Liver (tissue), 9 donors: ENCODE results near the gene ID3. TPM values are rescaled to one million over a fixed set of nuclear protein-coding genes. Genes with fewer than 3 reads are reported as not detected.

Experiments
- DNase-seq: peaks from one replicate; pipeline ENCODE4 v3.0.0-alpha.2; 2017; ENCODE audit warnings: low spot score
- H3K27ac ChIP-seq, 2 donors: one replicate each; pipeline ENCODE4 v1.7.0; 2013; ENCODE audit warnings: inconsistent platforms in 2 of 2, low read length in 2 of 2, control low read depth in 1 of 2, low read depth in 1 of 2, mild to moderate bottlenecking in 1 of 2
- H3K27me3 ChIP-seq, 4 donors: one replicate each; pipeline versions ENCODE4 v1.6.1 to v1.7.0; 2013; ENCODE audit warnings: low read length in 3 of 4, inconsistent platforms in 1 of 4, mild to moderate bottlenecking in 1 of 4, moderate library complexity in 1 of 4; ENCODE audit not compliant: control insufficient read depth in 4 of 4, insufficient read depth in 4 of 4
- H3K36me3 ChIP-seq, 4 donors: one replicate each; pipeline versions ENCODE4 v1.6.1 to v1.7.0; 2013; ENCODE audit warnings: low read length in 3 of 4, mild to moderate bottlenecking in 3 of 4, low read depth in 1 of 4, moderate library complexity in 1 of 4; ENCODE audit not compliant: control insufficient read depth in 4 of 4, insufficient read depth in 3 of 4
- H3K4me1 ChIP-seq, 4 donors: one replicate each; pipeline versions ENCODE4 v1.6.1 to v1.7.0; 2013; ENCODE audit warnings: low read length in 3 of 4, mild to moderate bottlenecking in 3 of 4, moderate library complexity in 1 of 4; ENCODE audit not compliant: control insufficient read depth in 4 of 4, insufficient read depth in 4 of 4
- H3K4me3 ChIP-seq, 3 donors: one replicate each; pipeline versions ENCODE4 v1.6.1 to v1.7.0; 2013; ENCODE audit warnings: low read length in 3 of 3, control low read depth in 1 of 3, low read depth in 1 of 3, mild to moderate bottlenecking in 1 of 3
- H3K9ac ChIP-seq, 2 donors: one replicate each; pipeline ENCODE4 v1.7.0; 2013; ENCODE audit warnings: low read length in 2 of 2, mild to moderate bottlenecking in 2 of 2, moderate library complexity in 2 of 2, control low read depth in 1 of 2, low read depth in 1 of 2
- H3K9me3 ChIP-seq, 4 donors: one replicate each; pipeline versions ENCODE4 v1.6.1 to v1.7.0; 2013; ENCODE audit warnings: low read length in 3 of 4; ENCODE audit not compliant: control insufficient read depth in 4 of 4
- ATF3 ChIP-seq: IDR thresholded peaks from 2 replicates; pipeline ENCODE4 v1.6.1; 2016; ENCODE audit warnings: antibody characterized with exemption
- CTCF ChIP-seq: fragments of 150-350 bp; IDR thresholded peaks from 2 replicates; pipeline ENCODE4 v1.5.1; 2017; ENCODE audit warnings: improper control_type of control experiment, low read depth, low read length; ENCODE audit not compliant: missing input control
- FOXA1 ChIP-seq: IDR thresholded peaks from 2 replicates; pipeline ENCODE4 v1.6.1; 2016; ENCODE audit warnings: antibody characterized with exemption
- FOXA2 ChIP-seq: IDR thresholded peaks from 2 replicates; pipeline ENCODE4 v1.6.1; 2016; ENCODE audit warnings: antibody characterized with exemption
- GABPA ChIP-seq, 2 donors: IDR thresholded peaks in 1 of 2; conservative IDR thresholded peaks in 1 of 2; 2 replicates each; pipeline ENCODE4 v1.6.1; 2016; ENCODE audit warnings: antibody characterized with exemption in 2 of 2, mild to moderate bottlenecking in 1 of 2, moderate library complexity in 1 of 2
- HNF4A ChIP-seq, 2 donors: conservative IDR thresholded peaks; 2 replicates each; pipeline ENCODE4 v1.6.1; 2016; ENCODE audit warnings: antibody characterized with exemption in 2 of 2, mild to moderate bottlenecking in 2 of 2
- JUND ChIP-seq, 2 donors: IDR thresholded peaks; 2 replicates each; pipeline ENCODE4 v1.6.1; 2016; ENCODE audit warnings: antibody characterized with exemption in 2 of 2
- MAX ChIP-seq: IDR thresholded peaks from 2 replicates; pipeline ENCODE4 v1.6.1; 2016; ENCODE audit warnings: antibody characterized with exemption
- NR2F2 ChIP-seq: IDR thresholded peaks from 2 replicates; pipeline ENCODE4 v1.6.1; 2016; ENCODE audit warnings: antibody characterized with exemption
- RAD21 ChIP-seq, 2 donors: IDR thresholded peaks; 2 replicates each; pipeline ENCODE4 v1.6.1; 2016; ENCODE audit warnings: antibody characterized with exemption in 2 of 2, mild to moderate bottlenecking in 2 of 2
- REST ChIP-seq: IDR thresholded peaks from 2 replicates; pipeline ENCODE4 v1.6.1; 2016; ENCODE audit warnings: antibody characterized with exemption, mild to moderate bottlenecking
- RXRA ChIP-seq, 2 donors: IDR thresholded peaks; 2 replicates each; pipeline ENCODE4 v1.6.1; 2017 to 2018; ENCODE audit warnings: antibody characterized with exemption in 2 of 2, mild to moderate bottlenecking in 1 of 2
- SP1 ChIP-seq: IDR thresholded peaks from 2 replicates; pipeline ENCODE4 v1.6.1; 2018; ENCODE audit warnings: antibody characterized with exemption, mild to moderate bottlenecking
- TAF1 ChIP-seq: conservative IDR thresholded peaks from 2 replicates; pipeline ENCODE4 v1.6.1; 2016; ENCODE audit warnings: antibody characterized with exemption, mild to moderate bottlenecking
- YY1 ChIP-seq: IDR thresholded peaks from 2 replicates; pipeline ENCODE4 v1.6.1; 2016; ENCODE audit warnings: antibody characterized with exemption, mild to moderate bottlenecking
- WGBS: extraction: QIAGEN DNeasy Blood & Tissue Kit; methylation state at CpG from one replicate; pipeline ENCODE4 v1.1.7; 2013; 5-methylcytosine and 5-hydroxymethylcytosine counted together
- polyA plus RNA-seq, 2 donors: library from polyadenylated mRNA; stranded (reverse) in 1 of 2; unstranded in 1 of 2; fragments of 200-250 nt in 1 of 2; fragments of >200 nt in 1 of 2; fragmentation: Nextera tagmentation in 1 of 2; extraction: Ambion mirVana in 1 of 2; gene quantifications; one replicate each; pipeline versions ENCODE4 v1.2.1 to v1.2.3, GENCODE V29; 2013 to 2015
- total RNA-seq, 2 donors: library from RNA; depleted of rRNA; stranded (reverse); fragments of >200 nt; gene quantifications; one replicate each; pipeline ENCODE4 v1.2.3, GENCODE V29; 2014
- donor health status: healthy.
- donor health status: healthy.
- donor health status: healthy.
- donor health status: healthy.
- donor health status: healthy.

The ID3 gene
- total and polyA plus RNA-seq, 4 donors, result 21.6 to 42.6 (median 37.9) TPM

- Histone ChIP-seq H3K9me3 (no peaks in the 10 kb centered on the region), H3K27me3 (peaks cover 0 to 3% (median 0%) of the 10 kb centered on the region in 4 donors), H3K4me3 (no peak overlapping the region), H3K9ac (no peak overlapping the region), H3K4me1 (peaks cover 3 to 19% (median 8%) of the 10 kb centered on the region in 4 donors), H3K27ac (peak overlapping the region; percentile 5), H3K36me3 (no peaks in the 10 kb centered on the region)
- TF ChIP-seq RXRA (IDR thresholded peaks at IDR 0.05), result no peak
- DNase-seq, result no peak
- WGBS, result 75% methylated on average over 3 of the region's 3 CpGs
Observed at GRCh38 chr1:23563755-23564374, 4.6 kb upstream of the ID3 start.

GRCh38 chr1:23563003-23563402 lies 3.7 kb upstream of the ID3 start:
- TF ChIP-seq JUND (IDR thresholded peaks at IDR 0.05) (no peak), REST (no peak), FOXA1 (no peak), RAD21 (IDR thresholded peaks at IDR 0.05) (no peak), SP1 (no peak), MAX (no peak), RXRA (IDR thresholded peaks at IDR 0.05) (no peak), YY1 (no peak), NR2F2 (no peak), ATF3 (no peak), FOXA2 (no peak)
- Histone ChIP-seq H3K36me3 (no peaks in the 10 kb centered on the region), H3K9me3 (no peaks in the 10 kb centered on the region), H3K9ac (no peak overlapping the region), H3K4me3 (no peak overlapping the region), H3K4me1 (peaks cover 2 to 22% (median 13%) of the 10 kb centered on the region in 4 donors), H3K27ac (peak overlapping the region; percentile 5 to 47), H3K27me3 (no peaks in the 10 kb centered on the region)
- WGBS, result 82% methylated on average over 9 of the region's 9 CpGs
- DNase-seq, result no peak

- Histone ChIP-seq H3K9me3 (no peaks in the 10 kb centered on the region), H3K27me3 (no peaks in the 10 kb centered on the region), H3K27ac (peak overlapping the region; percentile 81 to 84), H3K4me1 (peaks cover 2 to 23% (median 14%) of the 10 kb centered on the region in 4 donors), H3K36me3 (no peaks in the 10 kb centered on the region), H3K4me3 (no peak overlapping the region), H3K9ac (peak overlapping the region in 1 of 2 donors; percentile 4)
- 7% methylated on average over 19 of the region's 19 CpGs for WGBS
- peak; percentile 76 for DNase-seq
- TF ChIP-seq MAX, result peak; percentile 21
- TF ChIP-seq NR2F2, result peak; percentile 70
- no peak for TF ChIP-seq CTCF
- TF ChIP-seq FOXA1, result no peak
- peak; percentile 24 for TF ChIP-seq TAF1
- TF ChIP-seq REST, result peak; percentile 22
- TF ChIP-seq YY1, result peak; percentile 41
- peak in 1 of 2 donors; percentile 34 for TF ChIP-seq JUND (IDR thresholded peaks at IDR 0.05)
- peak in 1 of 2 donors; percentile 15 for TF ChIP-seq HNF4A (conservative IDR thresholded peaks at IDR 0.05)
- peak; percentile 51 for TF ChIP-seq FOXA2
- TF ChIP-seq SP1, result peak; percentile 75
- no peak for TF ChIP-seq GABPA (IDR thresholded peaks at IDR 0.05 in 1 of 2, conservative IDR thresholded peaks at IDR 0.05 in 1 of 2)
- peak; percentile 55 to 60 for TF ChIP-seq RXRA (IDR thresholded peaks at IDR 0.05)
Observed at GRCh38 chr1:23562137-23562876, 3.0 kb upstream of the ID3 start.
